IPS-20b (cell line): ENCODE measurements around the gene NAALAD2.
"Not testable (repeated sequence)": the region's sequence is repeated elsewhere in the genome, so short reads cannot be mapped to it uniquely, and the experiment has no call there.

Experiments
- H3K27ac ChIP-seq: one replicate; pipeline ENCODE4 v1.5.1; 2013; ENCODE audit warnings: low read length
- H3K27me3 ChIP-seq: 2 replicates; pipeline ENCODE4 v1.6.1; 2013; ENCODE audit warnings: mild to moderate bottlenecking, low read length, inconsistent platforms; ENCODE audit not compliant: insufficient read depth
- H3K36me3 ChIP-seq: 2 replicates; pipeline ENCODE4 v1.6.1; 2013; ENCODE audit warnings: low read depth, mild to moderate bottlenecking, inconsistent platforms, low read length, moderate library complexity; ENCODE audit not compliant: insufficient read depth
- H3K4me1 ChIP-seq: 2 replicates; pipeline ENCODE4 v1.6.1; 2013; ENCODE audit warnings: mild to moderate bottlenecking, control low read depth, inconsistent platforms, low read length, moderate library complexity; ENCODE audit not compliant: insufficient read depth
- H3K4me3 ChIP-seq: 2 replicates; pipeline ENCODE4 v1.5.1; 2013; ENCODE audit warnings: mild to moderate bottlenecking, low read length, inconsistent platforms
- H3K9ac ChIP-seq: 2 replicates; pipeline ENCODE4 v1.6.1; 2013; ENCODE audit warnings: low read depth, mild to moderate bottlenecking, inconsistent platforms, low read length, moderate library complexity
- H3K9me3 ChIP-seq: 2 replicates; pipeline ENCODE4 v1.6.1; 2013; ENCODE audit warnings: mild to moderate bottlenecking, low read depth, low read length, inconsistent platforms; ENCODE audit not compliant: insufficient read depth

Gene NAALAD2

DNA sequence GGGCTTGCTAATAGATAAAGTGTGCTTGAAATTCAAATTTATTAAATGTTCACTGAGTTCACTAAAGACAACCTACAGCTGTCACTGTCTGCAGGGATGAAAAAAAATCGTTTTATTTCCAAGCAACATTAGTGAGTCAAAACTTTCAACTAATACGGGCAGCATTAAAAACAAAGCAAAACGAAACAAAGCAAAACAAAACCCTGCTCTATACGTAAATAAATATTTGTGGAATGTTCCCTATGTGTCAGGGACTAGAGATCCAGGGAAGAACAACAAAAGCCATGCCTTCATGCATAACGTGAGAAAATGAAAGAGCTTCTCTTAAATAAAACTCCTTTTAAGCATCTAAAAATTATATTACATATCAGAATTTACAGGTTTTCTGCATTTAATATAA, 553 bp downstream of the NAALAD2 start:
- H3K4me1 ChIP-seq, result peaks cover 11% of the 10 kb centered on the region; the same call in 1 of the 2 replicates
- H3K9ac ChIP-seq, result peak overlapping the region; percentile 73; the same call in 1 of the 2 replicates
- H3K27ac ChIP-seq, result no peak overlapping the region
- H3K27me3 ChIP-seq, result peaks cover 14% of the 10 kb centered on the region; the same call in 1 of the 2 replicates
- no peaks in the 10 kb centered on the region for H3K36me3 ChIP-seq
- H3K4me3 ChIP-seq, result peak overlapping the region; percentile 84
- no peaks in the 10 kb centered on the region for H3K9me3 ChIP-seq

- Histone ChIP-seq H3K27me3 (no peaks in the 10 kb centered on the region), H3K36me3 (no peaks in the 10 kb centered on the region), H3K27ac (no peak overlapping the region), H3K9ac (no peak overlapping the region), H3K9me3 (no peaks in the 10 kb centered on the region), H3K4me3 (no peak overlapping the region), H3K4me1 (no peaks in the 10 kb centered on the region)
Measured at GRCh38 chr11:90148900-90149299, 14.4 kb downstream of the NAALAD2 start.

- not testable (repeated sequence) for H3K27me3 ChIP-seq, H3K9ac ChIP-seq, H3K36me3 ChIP-seq, H3K4me1 ChIP-seq, H3K4me3 ChIP-seq, H3K9me3 ChIP-seq, H3K27ac ChIP-seq
Measured at GRCh38 chr11:90166982-90167573, 32.6 kb downstream of the NAALAD2 start.

DNA sequence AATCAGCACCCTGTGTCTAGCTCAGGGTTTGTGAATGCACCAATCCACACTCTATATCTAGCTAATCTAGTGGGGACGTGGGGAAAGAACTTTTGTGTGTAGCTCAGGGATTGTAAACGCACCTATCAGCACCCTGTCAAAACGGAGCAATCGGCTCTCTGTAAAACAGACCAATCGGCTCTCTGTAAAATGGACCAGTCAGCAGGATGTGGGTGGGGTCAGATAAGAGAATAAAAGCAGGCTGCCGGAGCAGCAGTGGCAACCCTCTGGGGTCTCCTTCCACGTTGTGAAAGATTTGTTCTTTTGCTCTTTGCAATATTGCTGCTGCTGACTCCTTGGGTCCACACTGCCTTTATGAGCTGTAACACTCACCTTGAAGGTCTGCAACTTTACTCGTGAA, 33.2 kb downstream of the NAALAD2 start:
- H3K9me3 ChIP-seq, H3K4me1 ChIP-seq: not testable (repeated sequence)

DNA sequence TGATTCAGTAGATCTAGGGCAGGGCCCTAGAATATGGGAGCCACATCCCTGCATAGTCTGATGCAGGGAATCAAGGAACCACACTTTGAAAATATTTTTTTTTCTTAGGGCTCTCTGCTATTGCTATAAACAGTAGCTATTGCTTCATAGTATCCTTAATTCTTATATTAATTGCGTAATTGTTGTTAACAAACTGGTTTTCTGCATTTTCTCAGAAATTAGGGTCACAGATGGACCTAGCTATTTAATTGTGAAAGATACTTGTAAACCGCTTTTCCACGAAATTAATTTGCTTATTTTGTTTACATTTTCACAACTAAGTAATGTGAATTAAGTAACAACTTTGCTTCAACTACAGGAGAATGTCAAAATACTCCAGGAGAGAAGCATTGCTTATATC, 34.1 kb downstream of the NAALAD2 start:
- Histone ChIP-seq H3K9me3 (no peaks in the 10 kb centered on the region), H3K36me3 (no peaks in the 10 kb centered on the region), H3K27me3 (no peaks in the 10 kb centered on the region), H3K4me3 (no peak overlapping the region), H3K4me1 (no peaks in the 10 kb centered on the region), H3K9ac (no peak overlapping the region; the same call in 1 of the 2 replicates), H3K27ac (no peak overlapping the region)

More for the DNA sequence above, 33.2 kb downstream of the NAALAD2 start:
- H3K27ac ChIP-seq, H3K36me3 ChIP-seq, H3K9ac ChIP-seq, H3K4me3 ChIP-seq, H3K27me3 ChIP-seq: not testable (repeated sequence)

GRCh38 chr11:90171359-90171758, 36.9 kb downstream of the NAALAD2 start:
- Histone ChIP-seq H3K36me3 (no peaks in the 10 kb centered on the region), H3K4me1 (no peaks in the 10 kb centered on the region), H3K4me3 (no peak overlapping the region), H3K9ac (no peak overlapping the region), H3K27me3 (no peaks in the 10 kb centered on the region), H3K9me3 (no peaks in the 10 kb centered on the region), H3K27ac (no peak overlapping the region)

DNA sequence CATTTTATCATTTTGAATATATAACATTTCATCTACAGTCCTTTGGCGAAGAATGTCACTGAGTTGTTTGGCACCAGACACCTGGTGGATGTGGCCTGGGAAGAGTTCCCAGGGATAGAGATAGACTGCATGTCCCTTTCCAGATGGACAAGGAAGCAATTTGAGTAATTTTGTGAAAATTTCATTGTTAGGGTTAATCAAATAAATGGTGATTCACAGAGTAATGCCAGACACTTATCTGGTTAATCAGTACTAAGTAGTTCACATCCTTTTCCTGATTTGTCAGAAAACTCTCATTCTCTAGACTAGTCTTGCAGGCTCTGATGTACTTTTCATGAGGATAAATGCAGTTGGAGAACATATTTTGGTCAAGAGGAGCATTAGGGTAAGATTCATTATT, 41.6 kb downstream of the NAALAD2 start:
- no peak overlapping the region for H3K27ac ChIP-seq
- H3K9ac ChIP-seq, result no peak overlapping the region
- no peak overlapping the region for H3K4me3 ChIP-seq
- H3K36me3 ChIP-seq, result no peaks in the 10 kb centered on the region
- no peaks in the 10 kb centered on the region for H3K4me1 ChIP-seq
- H3K27me3 ChIP-seq, result no peaks in the 10 kb centered on the region
- no peaks in the 10 kb centered on the region for H3K9me3 ChIP-seq

DNA sequence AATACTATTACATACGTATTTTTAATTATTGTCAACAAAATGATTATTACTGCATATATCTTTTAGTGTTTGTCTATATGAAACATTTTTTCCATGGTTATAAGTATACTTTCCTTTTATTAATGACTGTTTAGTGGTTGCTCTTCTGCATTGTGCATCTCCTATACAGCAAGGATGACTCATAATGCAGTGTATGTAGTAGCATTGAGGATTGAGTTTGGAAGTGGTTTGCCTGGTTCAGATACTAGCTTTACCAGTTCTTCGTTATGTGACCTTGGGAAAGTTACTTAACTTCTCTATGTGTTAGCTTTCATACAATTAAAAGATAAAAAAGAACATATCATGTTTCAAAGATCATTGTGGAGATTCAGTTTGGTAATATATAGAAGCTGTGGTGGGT, 44.3 kb downstream of the NAALAD2 start:
- no peaks in the 10 kb centered on the region for H3K9me3 ChIP-seq
- H3K27me3 ChIP-seq, result no peaks in the 10 kb centered on the region
- H3K9ac ChIP-seq, result no peak overlapping the region
- H3K27ac ChIP-seq, result no peak overlapping the region
- H3K36me3 ChIP-seq, result no peaks in the 10 kb centered on the region
- no peaks in the 10 kb centered on the region for H3K4me1 ChIP-seq
- no peak overlapping the region for H3K4me3 ChIP-seq

GRCh38 chr11:90179923-90180322, 45.5 kb downstream of the NAALAD2 start:
- Histone ChIP-seq H3K27ac (no peak overlapping the region), H3K36me3 (no peaks in the 10 kb centered on the region), H3K9me3 (no peaks in the 10 kb centered on the region), H3K9ac (no peak overlapping the region), H3K27me3 (no peaks in the 10 kb centered on the region), H3K4me3 (no peak overlapping the region), H3K4me1 (no peaks in the 10 kb centered on the region)

- no peaks in the 10 kb centered on the region for H3K36me3 ChIP-seq
Measured at GRCh38 chr11:90187839-90188238, 53.4 kb downstream of the NAALAD2 start.

GRCh38 chr11:90189011-90189410, 54.5 kb downstream of the NAALAD2 start:
- Histone ChIP-seq H3K9me3 (no peaks in the 10 kb centered on the region), H3K4me3 (no peak overlapping the region), H3K36me3 (no peaks in the 10 kb centered on the region), H3K27me3 (no peaks in the 10 kb centered on the region), H3K9ac (no peak overlapping the region), H3K4me1 (no peaks in the 10 kb centered on the region; the same call in 1 of the 2 replicates), H3K27ac (no peak overlapping the region)

More at GRCh38 chr11:90187839-90188238, 53.4 kb downstream of the NAALAD2 start:
- Histone ChIP-seq H3K27ac (no peak overlapping the region), H3K9me3 (no peaks in the 10 kb centered on the region), H3K9ac (no peak overlapping the region), H3K4me3 (no peak overlapping the region), H3K27me3 (no peaks in the 10 kb centered on the region), H3K4me1 (no peaks in the 10 kb centered on the region; the same call in 1 of the 2 replicates)

DNA sequence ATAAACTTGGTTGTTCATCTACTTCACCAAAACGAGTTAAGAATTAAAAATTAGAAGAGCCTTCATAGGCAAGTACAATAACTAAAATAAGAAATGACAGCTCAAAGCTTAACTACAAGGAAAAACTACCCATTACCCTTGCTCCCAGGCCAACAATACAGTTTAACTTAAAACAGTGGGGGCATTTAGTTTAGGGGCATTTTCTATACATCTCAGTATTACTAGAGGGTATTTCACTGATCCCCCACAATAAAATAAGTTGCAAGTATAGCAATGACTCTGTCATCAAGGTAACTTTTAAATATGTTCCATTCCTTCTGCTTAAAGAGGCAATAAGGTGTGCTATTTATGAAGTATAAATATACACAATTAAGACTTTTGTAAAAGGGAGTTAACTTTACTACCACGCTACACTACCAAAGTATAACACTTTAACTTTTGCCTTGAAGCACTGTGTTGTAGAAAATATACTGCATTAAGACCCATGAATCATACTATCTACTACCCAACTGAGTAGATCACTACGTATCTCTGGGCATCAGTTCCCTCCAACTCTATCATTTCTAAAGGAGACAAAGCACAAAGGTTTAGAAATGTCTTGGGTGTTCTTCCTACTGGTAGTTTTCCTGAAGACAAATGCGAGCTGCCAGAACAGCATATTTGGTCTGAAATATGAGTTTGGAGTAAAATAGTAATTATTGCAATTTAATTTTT, 58.6 kb downstream of the NAALAD2 start:
- Histone ChIP-seq H3K4me3 (no peak overlapping the region), H3K9me3 (no peaks in the 10 kb centered on the region), H3K36me3 (peaks cover 10% of the 10 kb centered on the region; the same call in 1 of the 2 replicates), H3K4me1 (no peaks in the 10 kb centered on the region; the same call in 1 of the 2 replicates), H3K27ac (no peak overlapping the region), H3K9ac (no peak overlapping the region), H3K27me3 (no peaks in the 10 kb centered on the region)
